GM12865 (cell line): ENCODE measurements around the gene PRB3.
A peak's percentile ranks its signal among the peaks of the same experiment; 100 is the strongest.

Source experiments
- DNase-seq: peaks from one replicate; pipeline ENCODE4 v3.0.0; 2010; ENCODE audit warnings: low read depth
- H3K4me3 ChIP-seq: 2 replicates; pipeline ENCODE4 v1.5.1; 2011; ENCODE audit warnings: mild to moderate bottlenecking, low read depth, low read length, control low read depth
- TF ChIP-seq, protein P1 (sequence below): IDR thresholded peaks from 2 replicates; pipeline ENCODE4 v1.5.1; 2011; ENCODE audit warnings: low read length, control low read depth, low read depth, inconsistent platforms; ENCODE audit not compliant: insufficient read depth; ENCODE audit errors: missing control alignments

Gene PRB3

DNA sequence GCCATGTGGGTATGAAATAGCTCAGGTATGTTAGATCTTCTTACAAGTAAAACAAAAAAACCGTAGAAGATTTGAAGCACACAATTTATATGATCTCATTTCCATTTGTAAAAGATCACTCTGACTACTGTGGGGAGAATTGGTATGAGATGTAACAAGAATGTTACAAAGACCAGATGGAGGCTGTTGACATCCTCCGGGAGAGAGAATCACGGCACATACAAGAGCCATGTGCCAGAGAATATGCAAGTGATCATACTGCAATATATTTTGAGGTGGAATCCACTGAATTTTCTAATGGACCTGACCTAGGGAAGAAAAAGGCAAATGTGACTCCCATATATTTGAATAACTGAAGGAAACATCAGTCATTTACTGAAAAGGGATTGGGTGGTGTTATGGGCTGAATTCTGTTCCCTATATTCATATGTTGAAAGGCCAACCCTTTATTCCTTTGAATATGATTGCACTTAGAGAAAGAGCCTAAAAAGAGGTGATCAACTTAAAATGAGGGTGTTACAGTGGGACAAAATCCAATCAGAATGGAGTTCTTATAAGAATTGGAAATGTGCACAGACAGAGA, 29.1 kb downstream of the PRB3 start:
- DNase-seq = no peak
- TF ChIP-seq, protein P1, sequence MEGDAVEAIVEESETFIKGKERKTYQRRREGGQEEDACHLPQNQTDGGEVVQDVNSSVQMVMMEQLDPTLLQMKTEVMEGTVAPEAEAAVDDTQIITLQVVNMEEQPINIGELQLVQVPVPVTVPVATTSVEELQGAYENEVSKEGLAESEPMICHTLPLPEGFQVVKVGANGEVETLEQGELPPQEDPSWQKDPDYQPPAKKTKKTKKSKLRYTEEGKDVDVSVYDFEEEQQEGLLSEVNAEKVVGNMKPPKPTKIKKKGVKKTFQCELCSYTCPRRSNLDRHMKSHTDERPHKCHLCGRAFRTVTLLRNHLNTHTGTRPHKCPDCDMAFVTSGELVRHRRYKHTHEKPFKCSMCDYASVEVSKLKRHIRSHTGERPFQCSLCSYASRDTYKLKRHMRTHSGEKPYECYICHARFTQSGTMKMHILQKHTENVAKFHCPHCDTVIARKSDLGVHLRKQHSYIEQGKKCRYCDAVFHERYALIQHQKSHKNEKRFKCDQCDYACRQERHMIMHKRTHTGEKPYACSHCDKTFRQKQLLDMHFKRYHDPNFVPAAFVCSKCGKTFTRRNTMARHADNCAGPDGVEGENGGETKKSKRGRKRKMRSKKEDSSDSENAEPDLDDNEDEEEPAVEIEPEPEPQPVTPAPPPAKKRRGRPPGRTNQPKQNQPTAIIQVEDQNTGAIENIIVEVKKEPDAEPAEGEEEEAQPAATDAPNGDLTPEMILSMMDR = no peak
- H3K4me3 ChIP-seq = no peak overlapping the region

DNA sequence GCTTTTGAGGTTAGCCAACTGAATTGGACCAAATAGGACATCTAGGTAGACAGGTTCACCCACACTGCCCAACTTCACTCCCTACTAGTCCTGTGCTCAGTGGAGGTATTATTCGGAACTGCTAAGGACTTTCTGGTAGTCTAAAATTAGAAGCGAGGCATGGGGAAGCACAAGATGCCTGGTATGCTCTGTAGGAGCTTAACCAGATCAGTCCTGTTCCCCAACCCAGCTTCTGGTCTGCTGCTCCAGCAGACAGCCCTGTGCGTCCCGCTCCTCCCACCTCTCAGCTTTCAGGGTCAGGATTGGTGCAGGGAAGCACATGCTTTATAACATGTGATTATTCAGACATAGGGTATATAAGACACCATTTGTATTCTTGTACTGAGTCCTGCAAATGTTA, 31.2 kb downstream of the PRB3 start:
- H3K4me3 ChIP-seq = no peak overlapping the region
- no peak for DNase-seq
- TF ChIP-seq, protein P1 = no peak

DNA sequence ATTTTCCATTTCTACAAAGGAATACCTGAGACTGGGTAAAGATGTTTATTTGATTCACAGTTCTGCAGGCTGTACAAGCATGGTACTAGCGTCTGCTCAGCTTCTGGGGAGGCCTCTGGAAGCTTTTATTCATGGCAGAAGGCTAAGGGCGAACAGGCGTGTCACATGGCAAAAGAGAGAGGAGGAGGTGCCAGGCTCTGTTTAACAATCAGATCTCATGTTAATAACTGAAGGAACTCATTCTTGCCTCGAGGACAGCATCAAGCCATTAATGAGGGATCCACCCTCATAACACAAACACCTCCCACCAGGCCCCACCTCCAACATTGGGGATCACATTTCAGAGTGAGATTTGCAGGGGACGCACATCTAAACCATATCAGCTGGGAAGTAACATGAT, 36.0 kb downstream of the PRB3 start:
- no peak overlapping the region for H3K4me3 ChIP-seq
- DNase-seq = no peak
- TF ChIP-seq, protein P1 = no peak

DNA sequence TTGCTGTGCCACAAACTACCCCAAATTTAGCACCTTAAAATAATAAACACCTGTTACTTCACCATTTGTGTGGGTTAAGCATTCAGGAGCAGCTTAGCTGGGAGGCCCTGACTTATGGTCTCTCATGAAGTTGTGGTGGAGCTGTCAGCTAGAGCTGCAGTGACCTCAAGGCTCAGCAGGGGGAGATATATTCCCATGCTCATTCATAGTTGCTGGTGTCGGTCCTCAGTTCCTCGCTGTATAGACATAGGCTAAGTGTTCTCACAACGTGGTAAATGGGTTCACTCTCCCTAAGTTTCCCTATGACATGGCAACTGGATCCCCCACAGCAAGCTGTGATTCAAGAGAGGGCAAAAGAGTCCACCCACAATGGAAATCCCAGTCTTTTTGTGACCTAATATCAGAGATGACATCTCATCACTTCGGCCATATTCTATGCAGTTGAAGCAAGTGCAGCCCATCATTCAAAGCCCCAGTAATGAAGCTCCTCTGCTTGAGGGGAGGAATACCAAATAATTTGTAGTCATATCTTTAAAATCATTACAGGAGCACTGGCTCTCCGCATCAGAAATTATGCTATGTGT, 41.1 kb downstream of the PRB3 start:
- H3K4me3 ChIP-seq = no peak overlapping the region
- DNase-seq = peak; percentile 63
- TF ChIP-seq, protein P1 = peak; percentile 78

GRCh38 chr12:11227373-11227772, 42.1 kb downstream of the PRB3 start:
- TF ChIP-seq, protein P1 = no peak
- H3K4me3 ChIP-seq = no peak overlapping the region
- DNase-seq = no peak
